ENCODE data around the gene FLNA.

DNA sequence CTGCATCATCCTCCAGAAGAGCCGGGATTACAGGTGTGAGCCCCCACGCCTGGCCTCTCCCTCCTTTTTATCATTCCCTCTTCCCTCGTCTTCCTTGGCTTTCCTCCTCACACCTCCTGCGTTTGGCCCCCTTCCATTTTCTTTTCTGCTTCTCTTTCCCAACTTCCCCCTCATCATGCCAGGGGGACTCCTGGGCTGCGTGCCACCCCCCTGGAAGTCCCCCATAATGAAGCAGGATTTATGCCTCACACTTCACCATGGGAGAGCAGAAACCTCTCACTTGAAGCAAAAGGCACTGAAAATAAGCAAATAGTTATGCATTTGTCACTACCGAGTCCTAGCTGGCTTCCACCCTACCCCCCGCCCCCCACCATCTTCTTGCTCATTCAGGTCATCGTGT lies 71.0 kb downstream of the FLNA start:
- TF ChIP-seq ZNF8 (CRISPR knock-in tag; IDR thresholded peaks at IDR 0.05) (no peak), ISL1 (CRISPR knock-in tag; IDR thresholded peaks at IDR 0.05) (no peak), CREB5 (CRISPR knock-in tag; IDR thresholded peaks at IDR 0.05; ENCODE audit: low read depth) (no peak), TOX (CRISPR knock-in tag; IDR thresholded peaks at IDR 0.05; ENCODE audit: borderline replicate concordance) (no peak), ZFP3 (CRISPR knock-in tag; IDR thresholded peaks at IDR 0.05) (no peak), ZC3H10 (CRISPR knock-in tag; IDR thresholded peaks at IDR 0.05) (no peak), ARNTL (CRISPR knock-in tag; IDR thresholded peaks at IDR 0.05; ENCODE audit: borderline replicate concordance, low read depth) (no peak), GLIS3 (CRISPR knock-in tag; IDR thresholded peaks at IDR 0.05) (no peak), RARB (CRISPR knock-in tag; IDR thresholded peaks at IDR 0.05) (no peak)
- TF ChIP-seq, protein P1, sequence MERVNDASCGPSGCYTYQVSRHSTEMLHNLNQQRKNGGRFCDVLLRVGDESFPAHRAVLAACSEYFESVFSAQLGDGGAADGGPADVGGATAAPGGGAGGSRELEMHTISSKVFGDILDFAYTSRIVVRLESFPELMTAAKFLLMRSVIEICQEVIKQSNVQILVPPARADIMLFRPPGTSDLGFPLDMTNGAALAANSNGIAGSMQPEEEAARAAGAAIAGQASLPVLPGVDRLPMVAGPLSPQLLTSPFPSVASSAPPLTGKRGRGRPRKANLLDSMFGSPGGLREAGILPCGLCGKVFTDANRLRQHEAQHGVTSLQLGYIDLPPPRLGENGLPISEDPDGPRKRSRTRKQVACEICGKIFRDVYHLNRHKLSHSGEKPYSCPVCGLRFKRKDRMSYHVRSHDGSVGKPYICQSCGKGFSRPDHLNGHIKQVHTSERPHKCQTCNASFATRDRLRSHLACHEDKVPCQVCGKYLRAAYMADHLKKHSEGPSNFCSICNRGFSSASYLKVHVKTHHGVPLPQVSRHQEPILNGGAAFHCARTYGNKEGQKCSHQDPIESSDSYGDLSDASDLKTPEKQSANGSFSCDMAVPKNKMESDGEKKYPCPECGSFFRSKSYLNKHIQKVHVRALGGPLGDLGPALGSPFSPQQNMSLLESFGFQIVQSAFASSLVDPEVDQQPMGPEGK (CRISPR knock-in tag; IDR thresholded peaks at IDR 0.05; ENCODE audit: borderline replicate concordance) = no peak
